Ovary (tissue), 9 donors: ENCODE measurements around the gene SULT2B1. TPM values are rescaled to one million over a fixed set of nuclear protein-coding genes. Genes with fewer than 3 reads are reported as not detected.

Source experiments
- DNase-seq, 5 donors: peaks; one replicate each; pipeline ENCODE4 v3.0.0-alpha.2; 2019 to 2020
- H3K27ac ChIP-seq, 2 donors: fragments of 200-600 bp; one replicate each; pipeline versions ENCODE4 v1.5.1 to v1.8.0; 2019 to 2022
- H3K27me3 ChIP-seq: fragments of 200-600 bp; one replicate; pipeline ENCODE4 v1.8.0; 2022
- H3K36me3 ChIP-seq: fragments of 200-600 bp; sonication (generic); one replicate; pipeline ENCODE4 v1.5.1; 2019
- H3K4me1 ChIP-seq: one replicate; pipeline ENCODE4 v1.8.1; 2013; ENCODE audit warnings: mild to moderate bottlenecking, moderate library complexity; ENCODE audit not compliant: insufficient read depth
- H3K4me3 ChIP-seq: fragments of 200-600 bp; sonication (generic); one replicate; pipeline ENCODE4 v1.5.1; 2017
- H3K9me3 ChIP-seq, 2 donors: fragments of 200-600 bp in 1 of 2; sonication (generic) in 1 of 2; one replicate each; pipeline versions ENCODE4 v1.5.1 to v1.8.1; 2013 to 2019; ENCODE audit warnings: mild to moderate bottlenecking in 1 of 2, moderate library complexity in 1 of 2
- CTCF ChIP-seq, 3 donors: fragments of 450-650 bp in 2 of 3; fragments of 200-600 bp in 1 of 3; IDR thresholded peaks; one replicate each; pipeline versions ENCODE4 v1.5.1 to v1.8.0; 2016 to 2022; ENCODE audit warnings: antibody characterized with exemption in 3 of 3, mild to moderate bottlenecking in 1 of 3
- EP300 ChIP-seq: sonication (generic); formaldehyde crosslinking; IDR thresholded peaks from one replicate; pipeline ENCODE4 v1.6.1; 2017; ENCODE audit warnings: antibody characterized with exemption
- POLR2A ChIP-seq: fragments of 450-650 bp; IDR thresholded peaks from one replicate; pipeline ENCODE4 v1.6.1; 2017; ENCODE audit warnings: antibody characterized with exemption, mild to moderate bottlenecking, moderate library complexity
- WGBS, 3 donors: extraction: QIAGEN DNeasy Blood & Tissue Kit in 1 of 3; methylation state at CpG; one replicate each; pipeline versions ENCODE4 v1.1.5 to v1.1.7; 2013 to 2017; 5-methylcytosine and 5-hydroxymethylcytosine counted together
- intact Hi-C, 4 donors: fragments of 100-400 bp; cut with DNase I; formaldehyde crosslinking; loops; one replicate each; pipeline versions ENCODE4 v1.11.0 to v1.15.1; 2022 to 2023
- polyA plus RNA-seq, 2 donors: library from polyadenylated mRNA; stranded (reverse); fragments of 200-250 nt in 1 of 2; fragments of 350-450 nt in 1 of 2; fragmentation: Illumina TruSeq in 1 of 2; extraction: RNeasy Lipid Tissue Mini Kit (QIAGEN cat#74804) in 1 of 2; gene quantifications; one replicate each; pipeline ENCODE4 v1.2.3, GENCODE V29; 2013 to 2014
- total RNA-seq, 7 donors: library from RNA; depleted of rRNA in 2 of 7; stranded (reverse); fragments of >200 nt in 2 of 7; fragmentation: NEBNext Ultra II Directional in 3 of 7; extraction: Animal tissue kit (Norgen Biotek cat#: 25700) in 3 of 7; gene quantifications; one replicate each; pipeline versions ENCODE4 v1.1.0 to v1.2.4, GENCODE V29; 2016 to 2023
- donor health status: DM: no; HTN: no; CAD: no; lungs with moderate emphysema.
- donor health status: DM: no; HTN: no; CAD: no.
- donor health status: Bipolar disorder and iron deficiency.
- donor health status: DM: yes; HTN: yes; CAD: no.
- donor health status: DM: no; HTN: no; CAD: no.
- donor health status: DM: yes; HTN: yes; CAD: no.

SULT2B1 gene
- total and polyA plus RNA-seq, 9 donors = 0.10 to 0.20 TPM; not detected in 7

DNA sequence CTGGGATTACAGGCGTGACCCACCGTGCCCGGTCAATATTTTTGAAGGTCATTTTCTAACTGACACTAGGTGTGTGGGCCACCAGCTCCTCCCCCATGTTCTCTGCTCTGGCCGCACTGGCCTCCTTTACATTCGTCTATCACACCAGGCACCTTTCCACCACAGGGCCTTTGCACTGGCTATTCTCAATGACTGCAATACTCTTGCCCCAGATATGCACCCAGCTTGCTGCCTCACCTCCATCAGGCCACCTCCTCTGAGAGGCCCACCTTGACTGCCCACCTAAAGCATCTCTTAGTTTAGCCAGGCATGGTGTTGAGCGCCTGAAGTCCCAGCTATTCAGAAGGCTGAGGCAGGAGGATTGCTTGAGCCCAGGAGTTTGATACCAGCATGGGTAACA is 10.2 kb upstream of the SULT2B1 start:
- H3K36me3 ChIP-seq = no peaks in the 10 kb centered on the region
- H3K4me3 ChIP-seq = no peak overlapping the region
- DNase-seq = no peak
- no peaks in the 10 kb centered on the region for H3K27me3 ChIP-seq
- H3K9me3 ChIP-seq = no peaks in the 10 kb centered on the region
- intact Hi-C loops = no loop called here
- 83 to 89% (median 89%) methylated on average over 6 of the region's 6 CpGs for WGBS, 3 donors
- H3K4me1 ChIP-seq = no peaks in the 10 kb centered on the region
- H3K27ac ChIP-seq = no peak overlapping the region
- TF ChIP-seq POLR2A (no peak), EP300 (no peak), CTCF (IDR thresholded peaks at IDR 0.05) (no peak)

DNA sequence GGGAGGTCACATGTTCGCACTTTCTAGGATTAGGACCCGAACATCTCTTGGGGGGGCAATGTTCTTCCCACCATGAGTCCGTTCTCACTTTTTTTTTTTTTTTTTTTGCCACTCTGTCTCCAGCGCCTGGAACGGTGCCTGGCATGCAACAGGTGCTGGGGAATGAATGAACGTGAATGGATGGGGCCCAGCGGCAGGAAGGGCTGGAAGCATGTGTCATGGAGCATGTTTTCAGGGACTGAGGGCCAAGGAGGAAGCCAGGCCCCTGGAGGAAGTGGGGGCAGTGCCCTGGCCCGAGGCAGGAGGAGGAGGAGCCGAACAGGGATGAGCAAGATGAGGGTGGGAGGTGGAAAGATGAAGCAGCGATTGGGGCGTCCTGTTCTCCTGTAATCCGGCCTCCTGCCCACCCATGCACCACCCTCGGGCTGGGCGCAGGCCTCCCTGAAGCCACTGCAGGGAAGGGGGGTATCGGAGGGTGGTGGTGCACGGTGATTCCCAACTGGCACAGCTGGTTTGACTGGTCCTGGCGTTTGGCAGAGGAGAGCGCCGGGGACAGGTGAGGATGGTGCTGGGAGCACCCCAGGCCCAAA is 8.8 kb upstream of the SULT2B1 start:
- no peak for DNase-seq
- Histone ChIP-seq H3K9me3 (no peaks in the 10 kb centered on the region), H3K4me1 (no peaks in the 10 kb centered on the region), H3K27ac (no peak overlapping the region), H3K36me3 (no peaks in the 10 kb centered on the region), H3K27me3 (no peaks in the 10 kb centered on the region), H3K4me3 (no peak overlapping the region)
- no peak for TF ChIP-seq EP300
- TF ChIP-seq POLR2A = no peak
- no peak for TF ChIP-seq CTCF (IDR thresholded peaks at IDR 0.05)
- whole genome bisulfite sequencing, 3 donors = 18 to 22% (median 21%) methylated on average over 19 of the region's 19 CpGs
- intact Hi-C loops = no loop called here

- no peak for DNase-seq
- 42 to 51% (median 42%) methylated on average over 19 to 25 of the region's 25 CpGs for WGBS, 3 donors
- TF ChIP-seq EP300 (no peak), POLR2A (no peak)
- H3K4me3 ChIP-seq = no peak overlapping the region
- H3K9me3 ChIP-seq = no peaks in the 10 kb centered on the region
- no peaks in the 10 kb centered on the region for H3K36me3 ChIP-seq
- H3K4me1 ChIP-seq = no peaks in the 10 kb centered on the region
- no peaks in the 10 kb centered on the region for H3K27me3 ChIP-seq
- H3K27ac ChIP-seq = no peak overlapping the region
- intact Hi-C loops = no loop called here
Observed at GRCh38 chr19:48544856-48545750, 6.9 kb upstream of the SULT2B1 start.

GRCh38 chr19:48547722-48548121 is 4.2 kb upstream of the SULT2B1 start:
- no peaks in the 10 kb centered on the region for H3K4me1 ChIP-seq
- no peaks in the 10 kb centered on the region for H3K27me3 ChIP-seq
- intact Hi-C loops = no loop called here
- no peak overlapping the region for H3K4me3 ChIP-seq
- H3K27ac ChIP-seq = no peak overlapping the region
- no peaks in the 10 kb centered on the region for H3K36me3 ChIP-seq
- H3K9me3 ChIP-seq = no peaks in the 10 kb centered on the region
- WGBS, 3 donors = 0 to 83% (median 80%) methylated on average over 1 of the region's 1 CpG
- TF ChIP-seq CTCF (IDR thresholded peaks at IDR 0.05) (no peak), POLR2A (no peak), EP300 (no peak)
- DNase-seq = no peak
